ENCODE results near the gene CSNK1G2.

The CSNK1G2 gene

DNA sequence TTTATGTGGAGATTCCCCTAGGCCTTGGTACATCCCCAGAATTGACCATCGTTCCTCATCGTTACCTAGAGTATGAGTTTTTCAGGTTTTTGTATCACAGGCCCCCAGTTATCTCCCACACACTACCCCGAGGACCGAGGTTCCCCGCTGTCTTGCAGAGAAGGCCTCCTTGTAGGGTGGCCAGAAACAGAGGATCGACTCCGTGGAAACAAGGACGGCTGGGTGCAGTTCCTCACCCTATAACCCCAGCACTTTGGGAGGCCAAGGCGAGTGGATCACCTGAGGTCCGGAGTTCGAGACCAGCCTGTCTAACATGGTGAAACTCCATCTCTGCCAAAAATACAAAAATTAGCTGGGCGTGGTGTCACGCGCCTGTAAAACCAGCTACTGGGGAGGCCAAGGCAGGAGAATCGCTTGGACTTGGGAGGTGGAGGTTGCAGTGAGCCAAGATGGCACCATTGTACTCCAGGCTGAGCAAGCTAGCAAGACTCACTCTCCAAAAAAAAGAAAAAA lies 35.1 kb upstream of the CSNK1G2 start:
- peak overlapping the region; percentile 86 for H3K27ac ChIP-seq

DNA sequence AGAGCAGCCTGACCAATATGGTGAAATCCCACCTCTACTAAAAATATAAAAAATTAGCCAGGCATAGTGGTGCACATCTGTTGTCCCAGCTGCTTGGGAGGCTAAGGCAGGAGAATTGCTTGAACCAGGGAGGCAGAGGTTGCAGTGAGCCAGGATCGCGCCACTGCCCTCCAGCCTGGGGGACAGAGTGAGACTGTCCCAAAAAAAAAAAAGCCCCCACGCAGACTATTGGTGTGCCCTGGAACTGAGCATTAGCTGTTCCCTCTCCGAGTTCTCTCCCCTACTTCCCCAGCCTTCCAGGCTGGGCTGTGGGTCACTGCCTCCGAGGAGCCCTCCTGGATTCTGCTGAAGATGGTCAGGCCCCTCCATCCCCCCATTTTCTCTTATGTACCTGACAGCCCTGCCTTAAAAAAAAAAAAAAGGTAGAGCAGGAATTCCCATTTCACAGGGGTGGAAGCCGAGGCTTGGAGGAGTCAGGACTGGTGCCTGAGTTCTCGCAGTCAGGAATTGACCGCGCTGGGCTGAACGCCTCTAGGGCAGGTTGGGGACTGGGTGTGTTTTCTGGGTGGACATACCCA lies 33.9 kb upstream of the CSNK1G2 start:
- peak overlapping the region; percentile 86; the same call in 1 of the 2 replicates for H3K27ac ChIP-seq
- TF ChIP-seq, protein P1, sequence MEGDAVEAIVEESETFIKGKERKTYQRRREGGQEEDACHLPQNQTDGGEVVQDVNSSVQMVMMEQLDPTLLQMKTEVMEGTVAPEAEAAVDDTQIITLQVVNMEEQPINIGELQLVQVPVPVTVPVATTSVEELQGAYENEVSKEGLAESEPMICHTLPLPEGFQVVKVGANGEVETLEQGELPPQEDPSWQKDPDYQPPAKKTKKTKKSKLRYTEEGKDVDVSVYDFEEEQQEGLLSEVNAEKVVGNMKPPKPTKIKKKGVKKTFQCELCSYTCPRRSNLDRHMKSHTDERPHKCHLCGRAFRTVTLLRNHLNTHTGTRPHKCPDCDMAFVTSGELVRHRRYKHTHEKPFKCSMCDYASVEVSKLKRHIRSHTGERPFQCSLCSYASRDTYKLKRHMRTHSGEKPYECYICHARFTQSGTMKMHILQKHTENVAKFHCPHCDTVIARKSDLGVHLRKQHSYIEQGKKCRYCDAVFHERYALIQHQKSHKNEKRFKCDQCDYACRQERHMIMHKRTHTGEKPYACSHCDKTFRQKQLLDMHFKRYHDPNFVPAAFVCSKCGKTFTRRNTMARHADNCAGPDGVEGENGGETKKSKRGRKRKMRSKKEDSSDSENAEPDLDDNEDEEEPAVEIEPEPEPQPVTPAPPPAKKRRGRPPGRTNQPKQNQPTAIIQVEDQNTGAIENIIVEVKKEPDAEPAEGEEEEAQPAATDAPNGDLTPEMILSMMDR (IDR thresholded peaks at IDR 0.05), result no peak
- no peak for TF ChIP-seq ZFX (IDR thresholded peaks at IDR 0.05; ENCODE audit: borderline replicate concordance)

More for the DNA sequence above, 35.1 kb upstream of the CSNK1G2 start:
- TF ChIP-seq, protein P1 (IDR thresholded peaks at IDR 0.05), result no peak
- TF ChIP-seq ZFX (IDR thresholded peaks at IDR 0.05; ENCODE audit: borderline replicate concordance), result no peak

- no peak for TF ChIP-seq ZFX (IDR thresholded peaks at IDR 0.05; ENCODE audit: borderline replicate concordance)
- TF ChIP-seq, protein P1 (IDR thresholded peaks at IDR 0.05), result no peak
- no peak overlapping the region for H3K27ac ChIP-seq
These were observed 33.2 kb upstream of the CSNK1G2 start for GRCh38 chr19:1907563-1908363.

GRCh38 chr19:1908364-1908678 lies 32.7 kb upstream of the CSNK1G2 start:
- H3K27ac ChIP-seq, result no peak overlapping the region
- TF ChIP-seq ZFX (IDR thresholded peaks at IDR 0.05; ENCODE audit: borderline replicate concordance), result no peak
- TF ChIP-seq, protein P1 (IDR thresholded peaks at IDR 0.05), result no peak

DNA sequence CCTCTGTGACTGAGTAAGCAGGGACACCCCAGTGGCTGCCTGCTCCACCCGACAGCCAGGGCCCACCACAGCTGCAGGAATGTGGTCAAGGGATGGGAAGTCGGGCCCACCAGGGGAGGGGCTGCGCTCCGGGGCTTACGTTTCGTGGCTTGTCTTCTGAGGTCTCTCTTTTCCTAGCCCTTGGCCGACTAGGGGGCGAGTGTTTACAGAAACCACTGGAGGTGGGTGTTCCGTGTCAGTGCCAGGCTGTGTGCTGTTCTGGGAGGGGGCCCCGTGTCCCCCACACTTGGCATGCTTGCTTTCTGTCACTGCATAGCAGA lies 31.3 kb upstream of the CSNK1G2 start:
- TF ChIP-seq, protein P1 (IDR thresholded peaks at IDR 0.05), result no peak
- TF ChIP-seq ZFX (IDR thresholded peaks at IDR 0.05; ENCODE audit: borderline replicate concordance), result no peak
- no peak overlapping the region for H3K27ac ChIP-seq

DNA sequence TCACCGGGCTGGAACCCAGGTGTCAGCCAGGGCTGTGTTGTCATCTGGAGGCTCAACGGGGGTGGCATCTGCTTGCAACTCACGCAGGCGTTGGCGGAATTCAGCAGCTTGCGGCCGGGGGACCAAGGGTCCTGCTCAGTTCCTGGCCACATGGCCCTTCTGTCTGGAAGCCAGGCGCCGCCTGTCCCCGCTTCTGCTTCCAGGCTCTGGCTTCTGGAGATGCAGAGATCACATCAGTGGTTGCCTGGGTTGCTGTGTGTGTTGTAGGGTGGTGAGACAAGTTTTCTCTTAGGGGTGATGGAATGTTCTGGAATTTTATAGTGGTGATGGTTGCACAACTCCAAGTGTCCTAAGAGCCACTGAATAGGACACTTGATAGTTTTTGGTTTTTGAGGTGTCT lies 30.8 kb upstream of the CSNK1G2 start:
- TF ChIP-seq, protein P1 (IDR thresholded peaks at IDR 0.05), result no peak
- no peak for TF ChIP-seq ZFX (IDR thresholded peaks at IDR 0.05; ENCODE audit: borderline replicate concordance)
- no peak overlapping the region for H3K27ac ChIP-seq

GRCh38 chr19:1911098-1911497 lies 29.9 kb upstream of the CSNK1G2 start:
- no peak overlapping the region for H3K27ac ChIP-seq
- TF ChIP-seq, protein P1 (IDR thresholded peaks at IDR 0.05), result no peak
- no peak for TF ChIP-seq ZFX (IDR thresholded peaks at IDR 0.05; ENCODE audit: borderline replicate concordance)
